Mucosa of gallbladder (tissue), 1 donor: ENCODE measurements around the gene PLPP7. TPM values are rescaled to one million over a fixed set of nuclear protein-coding genes. Genes with fewer than 3 reads are reported as not detected.

Source experiments
- DNase-seq: peaks from one replicate; pipeline ENCODE4 v3.0.0-alpha.2; 2020; ENCODE audit warnings: low spot score
- total RNA-seq: library from RNA; stranded (reverse); gene quantifications from one replicate; pipeline ENCODE4 v1.2.1, GENCODE V29; 2021
- donor health status: DM: no; HTN: no; CAD: no.

Gene PLPP7
- total RNA-seq, 1 donor from 2014 or later: 7.2 TPM

- no peak for DNase-seq
Observed at GRCh38 chr9:131303381-131304321, 14.1 kb downstream of the PLPP7 start.

GRCh38 chr9:131304676-131305355 lies 15.3 kb downstream of the PLPP7 start:
- no peak for DNase-seq

GRCh38 chr9:131306397-131307004 lies 17.0 kb downstream of the PLPP7 start:
- DNase-seq: no peak

- no peak for DNase-seq
Observed at GRCh38 chr9:131307974-131308373, 18.5 kb downstream of the PLPP7 start.

GRCh38 chr9:131308452-131308851 lies 18.9 kb downstream of the PLPP7 start:
- no peak for DNase-seq

GRCh38 chr9:131308906-131309529 lies 19.5 kb downstream of the PLPP7 start:
- DNase-seq: no peak

- no peak for DNase-seq
Observed at GRCh38 chr9:131309530-131310276, 20.2 kb downstream of the PLPP7 start.

GRCh38 chr9:131310833-131311554 lies 21.5 kb downstream of the PLPP7 start:
- peak; percentile 24 for DNase-seq

GRCh38 chr9:131312246-131312645 lies 22.7 kb downstream of the PLPP7 start:
- DNase-seq: no peak

GRCh38 chr9:131312822-131313770 lies 23.6 kb downstream of the PLPP7 start:
- no peak for DNase-seq

GRCh38 chr9:131318231-131319085 lies 28.9 kb downstream of the PLPP7 start:
- no peak for DNase-seq

GRCh38 chr9:131319486-131319885 lies 30.0 kb downstream of the PLPP7 start:
- DNase-seq: no peak

- DNase-seq: no peak
Observed at GRCh38 chr9:131320031-131320685, 30.6 kb downstream of the PLPP7 start.

GRCh38 chr9:131323629-131324028 lies 34.1 kb downstream of the PLPP7 start:
- DNase-seq: no peak

GRCh38 chr9:131324736-131325679 lies 35.5 kb downstream of the PLPP7 start:
- no peak for DNase-seq

GRCh38 chr9:131329241-131329641 lies 39.7 kb downstream of the PLPP7 start:
- no peak for DNase-seq
